ENCODE measurements around the gene TOMM6.

GRCh38 chr6:41759905-41760579 lies 27.5 kb upstream of the TOMM6 start:
- no peak for TF ChIP-seq REST (IDR thresholded peaks at IDR 0.05; ENCODE audit: low read depth)
- TF ChIP-seq CTCF (IDR thresholded peaks at IDR 0.05 in 2 of 3, conservative IDR thresholded peaks at IDR 0.05 in 1 of 3; ENCODE audit: borderline replicate concordance in 1 of 3, insufficient read depth in 1 of 3, low read depth in 2 of 3, low read length in 2 of 3) = no peak
- TF ChIP-seq EZH2phosphoT487 (IDR thresholded peaks at IDR 0.05; ENCODE audit: borderline replicate concordance) = no peak
- TF ChIP-seq RAD21 (IDR thresholded peaks at IDR 0.05; ENCODE audit: low read depth) = no peak
- no peak for TF ChIP-seq EZH2 (IDR thresholded peaks at IDR 0.05)
